Measurements from ENCODE around the gene CELF3. TPM values are rescaled to one million over a fixed set of nuclear protein-coding genes. Genes with fewer than 3 reads are reported as not detected.
A peak's percentile ranks its signal among the peaks of the same experiment; 100 is the strongest.

Gene CELF3
- polyA plus RNA-seq, 3 donors: not detected

DNA sequence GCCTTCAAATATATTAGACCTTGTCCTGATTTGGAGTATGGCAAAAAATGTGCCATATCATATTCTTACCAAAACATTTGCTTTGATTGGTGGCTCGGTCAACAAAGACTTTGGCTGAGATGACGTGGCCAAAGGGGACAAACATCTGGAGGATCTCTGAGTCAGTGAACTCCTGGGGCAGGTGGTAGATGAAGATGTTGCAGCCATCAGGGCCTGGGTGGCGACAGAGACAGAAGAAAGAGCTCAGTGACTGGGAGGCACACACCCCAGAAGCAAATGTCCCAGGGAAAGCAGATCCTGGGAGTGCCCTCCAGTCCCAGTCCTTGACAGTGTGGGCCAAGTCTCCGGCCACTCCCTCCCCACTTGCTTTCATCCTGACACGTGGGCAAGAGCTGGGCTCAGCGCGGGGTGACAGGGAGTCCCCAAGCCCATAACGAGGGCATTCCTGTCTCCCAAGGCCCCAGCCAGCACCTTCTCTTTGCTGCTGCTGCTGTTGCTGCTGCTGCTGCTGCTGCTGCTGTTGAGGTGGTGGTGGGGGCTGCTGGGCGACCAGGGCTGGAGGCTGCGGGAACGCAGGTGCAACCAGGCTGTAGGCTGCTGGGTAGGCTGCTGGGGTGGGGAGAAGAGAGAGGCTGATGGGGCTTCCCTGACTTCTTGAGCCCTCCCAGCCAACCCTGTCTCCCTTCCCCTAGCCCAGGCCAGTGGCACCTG is 10.7 kb downstream of the CELF3 start:
- peaks cover 13% of the 10 kb centered on the region for H3K4me1 Mint-ChIP-seq
- Histone ChIP-seq H3K79me2 (ENCODE audit: insufficient read depth, low read length) (no peaks in the 10 kb centered on the region), H3K27me3 (ENCODE audit: control insufficient read depth in 2 of 2, insufficient read depth in 2 of 2, low read length in 2 of 2) (no peaks in the 10 kb centered on the region), H3K36me3 (replicated peaks in 1 of 2; ENCODE audit: control insufficient read depth in 1 of 2, insufficient read depth in 2 of 2, low read length in 2 of 2) (peaks cover 12 to 13% of the 10 kb centered on the region in 2 donors), H3K9ac (ENCODE audit: insufficient read depth, low read length, poor library complexity, severe bottlenecking) (no peak overlapping the region), H3K4me2 (replicated peaks; ENCODE audit: extremely low read depth, low read length, poor library complexity, severe bottlenecking) (no peak overlapping the region), H3K9me3 (replicated peaks in 1 of 2; ENCODE audit: control insufficient read depth in 1 of 2, insufficient read depth in 1 of 2, low read length in 2 of 2) (no peaks in the 10 kb centered on the region), H4K20me1 (ENCODE audit: insufficient read depth, low read length) (no peaks in the 10 kb centered on the region), H2AFZ (ENCODE audit: insufficient read depth, low read depth, low read length, poor library complexity, severe bottlenecking) (no peak overlapping the region), H3K4me3 (replicated peaks in 1 of 3; ENCODE audit: low read depth in 2 of 3, low read length in 3 of 3) (no peak overlapping the region), H3K4me1 (ENCODE audit: control insufficient read depth in 1 of 2, insufficient read depth in 2 of 2, low read length in 2 of 2) (peaks cover 0 to 5% of the 10 kb centered on the region in 2 donors), H3K27ac (ENCODE audit: low read depth in 1 of 2, low read length in 2 of 2) (no peak overlapping the region)
- no peaks in the 10 kb centered on the region for H3K9me3 Mint-ChIP-seq
- H3K4me3 Mint-ChIP-seq: no peak overlapping the region
- TF ChIP-seq, protein P1, sequence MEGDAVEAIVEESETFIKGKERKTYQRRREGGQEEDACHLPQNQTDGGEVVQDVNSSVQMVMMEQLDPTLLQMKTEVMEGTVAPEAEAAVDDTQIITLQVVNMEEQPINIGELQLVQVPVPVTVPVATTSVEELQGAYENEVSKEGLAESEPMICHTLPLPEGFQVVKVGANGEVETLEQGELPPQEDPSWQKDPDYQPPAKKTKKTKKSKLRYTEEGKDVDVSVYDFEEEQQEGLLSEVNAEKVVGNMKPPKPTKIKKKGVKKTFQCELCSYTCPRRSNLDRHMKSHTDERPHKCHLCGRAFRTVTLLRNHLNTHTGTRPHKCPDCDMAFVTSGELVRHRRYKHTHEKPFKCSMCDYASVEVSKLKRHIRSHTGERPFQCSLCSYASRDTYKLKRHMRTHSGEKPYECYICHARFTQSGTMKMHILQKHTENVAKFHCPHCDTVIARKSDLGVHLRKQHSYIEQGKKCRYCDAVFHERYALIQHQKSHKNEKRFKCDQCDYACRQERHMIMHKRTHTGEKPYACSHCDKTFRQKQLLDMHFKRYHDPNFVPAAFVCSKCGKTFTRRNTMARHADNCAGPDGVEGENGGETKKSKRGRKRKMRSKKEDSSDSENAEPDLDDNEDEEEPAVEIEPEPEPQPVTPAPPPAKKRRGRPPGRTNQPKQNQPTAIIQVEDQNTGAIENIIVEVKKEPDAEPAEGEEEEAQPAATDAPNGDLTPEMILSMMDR (IDR thresholded peaks at IDR 0.05): no peak
- WGBS (ENCODE audit: insufficient coverage): 100% methylated on average over 9 of the region's 11 CpGs
- DNase-seq: no peak
- H3K27ac Mint-ChIP-seq: peak overlapping the region in 3 of 7 donors; percentile 52 to 83 (median 70)
- H3K36me3 Mint-ChIP-seq: peaks cover 3 to 6% of the 10 kb centered on the region in 2 donors
- intact Hi-C loops (cut with micrococcal nuclease): no loop called here
- H3K27me3 Mint-ChIP-seq (ENCODE audit: low read depth in 3 of 3): peaks cover 0 to 7% (median 1%) of the 10 kb centered on the region in 3 donors

DNA sequence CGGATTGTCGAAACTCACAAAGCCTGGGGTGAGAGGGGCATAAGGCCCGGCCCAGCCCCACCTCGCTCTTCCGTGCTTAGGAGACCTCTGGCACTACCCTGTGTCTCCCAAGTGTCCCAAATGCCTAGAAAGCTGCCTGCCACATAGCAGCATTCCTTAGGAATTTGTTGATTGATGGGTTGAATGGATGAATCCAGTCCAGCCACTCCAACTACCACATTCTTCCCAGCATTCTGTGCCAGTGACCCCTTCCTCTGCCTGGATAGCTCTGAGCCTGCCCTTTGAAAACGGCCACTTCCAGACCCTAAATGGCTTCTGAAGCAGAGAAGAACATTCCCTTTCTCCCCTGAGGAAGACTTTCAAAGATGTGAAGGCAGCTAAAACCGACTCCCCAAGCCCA is 11.5 kb downstream of the CELF3 start:
- no peaks in the 10 kb centered on the region for H3K9me3 Mint-ChIP-seq
- no peak overlapping the region for H3K9ac ChIP-seq (ENCODE audit: insufficient read depth, low read length, poor library complexity, severe bottlenecking)
- H3K36me3 ChIP-seq (replicated peaks in 1 of 2; ENCODE audit: control insufficient read depth in 1 of 2, insufficient read depth in 2 of 2, low read length in 2 of 2): peaks cover 18 to 20% of the 10 kb centered on the region in 2 donors
- H3K4me1 Mint-ChIP-seq: peaks cover 13% of the 10 kb centered on the region
- H3K79me2 ChIP-seq (ENCODE audit: insufficient read depth, low read length): no peaks in the 10 kb centered on the region
- peaks cover 0 to 7% (median 1%) of the 10 kb centered on the region in 3 donors for H3K27me3 Mint-ChIP-seq (ENCODE audit: low read depth in 3 of 3)
- H3K4me3 Mint-ChIP-seq: no peak overlapping the region
- H3K4me3 ChIP-seq (replicated peaks in 1 of 3; ENCODE audit: low read depth in 2 of 3, low read length in 3 of 3): no peak overlapping the region
- DNase-seq: no peak
- no peak overlapping the region for H3K27ac ChIP-seq (ENCODE audit: low read depth in 1 of 2, low read length in 2 of 2)
- no peaks in the 10 kb centered on the region for H3K27me3 ChIP-seq (ENCODE audit: control insufficient read depth in 2 of 2, insufficient read depth in 2 of 2, low read length in 2 of 2)
- intact Hi-C loops (cut with micrococcal nuclease): no loop called here
- H3K9me3 ChIP-seq (replicated peaks in 1 of 2; ENCODE audit: control insufficient read depth in 1 of 2, insufficient read depth in 1 of 2, low read length in 2 of 2): no peaks in the 10 kb centered on the region
- H3K36me3 Mint-ChIP-seq: peaks cover 10 to 13% of the 10 kb centered on the region in 2 donors
- H3K4me1 ChIP-seq (ENCODE audit: control insufficient read depth in 1 of 2, insufficient read depth in 2 of 2, low read length in 2 of 2): peaks cover 0 to 5% of the 10 kb centered on the region in 2 donors
- peak overlapping the region in 1 of 7 donors; percentile 52 for H3K27ac Mint-ChIP-seq
- peaks cover under 1% of the 10 kb centered on the region for H4K20me1 ChIP-seq (ENCODE audit: insufficient read depth, low read length)
- TF ChIP-seq, protein P1 (IDR thresholded peaks at IDR 0.05): no peak
- no peak overlapping the region for H3K4me2 ChIP-seq (replicated peaks; ENCODE audit: extremely low read depth, low read length, poor library complexity, severe bottlenecking)
- WGBS (ENCODE audit: insufficient coverage): 96% methylated on average over 3 of the region's 7 CpGs
- H2AFZ ChIP-seq (ENCODE audit: insufficient read depth, low read depth, low read length, poor library complexity, severe bottlenecking): no peak overlapping the region
